ENCODE data around the gene PACSIN3. TPM values are rescaled to one million over a fixed set of nuclear protein-coding genes. Genes with fewer than 3 reads are reported as not detected.

Gene PACSIN3
- total RNA-seq, 1 experiment from 2014 or later: 63.1 TPM

DNA sequence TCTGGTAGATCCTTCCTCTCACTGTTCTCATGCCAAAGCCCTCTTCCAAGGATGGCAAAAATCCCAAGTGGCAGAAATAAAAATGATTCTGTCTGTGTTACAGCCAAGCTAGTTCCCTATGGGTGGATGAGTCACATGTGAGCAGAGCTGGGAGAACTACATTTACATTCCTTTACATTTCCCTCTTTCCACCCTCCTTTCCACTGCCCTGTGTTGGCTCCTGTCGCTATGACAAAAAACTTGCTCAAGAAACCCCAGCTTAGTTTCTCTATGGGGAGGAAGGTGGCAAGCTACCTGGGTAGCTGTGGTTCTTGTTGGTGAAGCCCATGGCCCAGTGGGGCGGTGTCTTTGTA is 18.4 kb upstream of the PACSIN3 start:
- Histone ChIP-seq H3K9ac (ENCODE audit: low read length) (no peak overlapping the region), H4K20me1 (ENCODE audit: insufficient read depth) (no peaks in the 10 kb centered on the region), H2AFZ (ENCODE audit: low read depth, low read length, poor library complexity, severe bottlenecking) (no peak overlapping the region), H3K4me3 (replicated peaks in 1 of 2; ENCODE audit: low read depth in 1 of 2, low read length in 2 of 2) (no peak overlapping the region), H3K36me3 (ENCODE audit: control insufficient read depth in 1 of 2, insufficient read depth in 2 of 2, low read length in 2 of 2) (no peaks in the 10 kb centered on the region), H3K9me2 (ENCODE audit: insufficient read depth) (no peaks in the 10 kb centered on the region), H3K27me3 (ENCODE audit: insufficient read depth, low read length) (no peaks in the 10 kb centered on the region), H3K79me2 (ENCODE audit: insufficient read depth, low read length) (no peaks in the 10 kb centered on the region), H3K4me2 (ENCODE audit: low read length) (no peak overlapping the region), H3K9me3 (ENCODE audit: control insufficient read depth in 1 of 2, insufficient read depth in 1 of 2, low read depth in 1 of 2, low read length in 2 of 2) (no peaks in the 10 kb centered on the region), H3K4me1 (ENCODE audit: control insufficient read depth in 1 of 2, insufficient read depth in 2 of 2, low read length in 2 of 2) (peaks cover 0 to 7% of the 10 kb centered on the region in 2 experiments; a peak in 2 of 4 replicates), H3K27ac (ENCODE audit: low read depth, low read length) (no peak overlapping the region)
- CTCF ChIA-PET: no interaction called here
- ATAC-seq (no peak), DNase-seq (ENCODE audit: low read depth, low spot score) (no peak)
- BruUV-seq (replicated peaks): no TSS peak
- TF ChIP-seq CEBPB (IDR thresholded peaks at IDR 0.05; ENCODE audit: low read depth) (no peak), TCF7L2 (IDR thresholded peaks at IDR 0.05; ENCODE audit: borderline replicate concordance, extremely low read depth, insufficient read depth, insufficient read length) (no peak), FOSL1 (IDR thresholded peaks at IDR 0.05; ENCODE audit: low read depth) (no peak)
- RAD21 ChIA-PET (ENCODE audit: low non-redundant PET in 1 of 2, low total read pairs in 2 of 2, uncharacterized antibody in 2 of 2, unreplicated experiment in 2 of 2): no interaction called here
- intact Hi-C loops (cut with micrococcal nuclease): no loop called here
- POLR2A ChIA-PET: interaction anchor here (0.7 to 1.2 kb wide), 2 partner anchors 10 to 42 kb away, joined by 3 to 7 read pairs; partner anchors contain the start of gene DDB2

GRCh38 chr11:47202576-47202975 is 16.3 kb upstream of the PACSIN3 start:
- ChIA-PET RAD21 (ENCODE audit: low non-redundant PET in 1 of 2, low total read pairs in 2 of 2, uncharacterized antibody in 2 of 2, unreplicated experiment in 2 of 2) (no interaction called here), CTCF (no interaction called here)
- BruUV-seq (replicated peaks): no TSS peak

More at GRCh38 chr11:47202576-47202975, 16.3 kb upstream of the PACSIN3 start:
- Histone ChIP-seq H3K9me3 (ENCODE audit: control insufficient read depth in 1 of 2, insufficient read depth in 1 of 2, low read depth in 1 of 2, low read length in 2 of 2) (no peaks in the 10 kb centered on the region), H3K9me2 (ENCODE audit: insufficient read depth) (no peaks in the 10 kb centered on the region), H3K4me3 (replicated peaks in 1 of 2; ENCODE audit: low read depth in 1 of 2, low read length in 2 of 2) (no peak overlapping the region), H4K20me1 (ENCODE audit: insufficient read depth) (no peaks in the 10 kb centered on the region), H3K27ac (ENCODE audit: low read depth, low read length) (no peak overlapping the region), H3K36me3 (ENCODE audit: control insufficient read depth in 1 of 2, insufficient read depth in 2 of 2, low read length in 2 of 2) (no peaks in the 10 kb centered on the region), H3K4me1 (ENCODE audit: control insufficient read depth in 1 of 2, insufficient read depth in 2 of 2, low read length in 2 of 2) (peaks cover 0 to 6% of the 10 kb centered on the region in 2 experiments; a peak in 2 of 4 replicates), H3K27me3 (ENCODE audit: insufficient read depth, low read length) (no peaks in the 10 kb centered on the region), H2AFZ (ENCODE audit: low read depth, low read length, poor library complexity, severe bottlenecking) (no peak overlapping the region), H3K79me2 (ENCODE audit: insufficient read depth, low read length) (no peaks in the 10 kb centered on the region), H3K9ac (ENCODE audit: low read length) (no peak overlapping the region), H3K4me2 (ENCODE audit: low read length) (no peak overlapping the region)
- TF ChIP-seq ZFX (IDR thresholded peaks at IDR 0.05) (no peak), CEBPB (IDR thresholded peaks at IDR 0.05; ENCODE audit: low read depth) (no peak), EZH2 (IDR thresholded peaks at IDR 0.05) (no peak), TCF7L2 (IDR thresholded peaks at IDR 0.05; ENCODE audit: borderline replicate concordance, extremely low read depth, insufficient read depth, insufficient read length) (no peak), EZH2phosphoT487 (IDR thresholded peaks at IDR 0.05; ENCODE audit: borderline replicate concordance) (no peak), SP1 (IDR thresholded peaks at IDR 0.05; ENCODE audit: low read depth) (no peak), ZNF274 (IDR thresholded peaks at IDR 0.05; ENCODE audit: low read depth, low read length) (no peak), RAD21 (IDR thresholded peaks at IDR 0.05; ENCODE audit: low read depth) (no peak), POLR2AphosphoS5 (IDR thresholded peaks at IDR 0.05; ENCODE audit: low read depth, low read length) (no peak), JUND (IDR thresholded peaks at IDR 0.05) (no peak), CBX3 (IDR thresholded peaks at IDR 0.05; ENCODE audit: low read depth) (no peak), SRF (IDR thresholded peaks at IDR 0.05; ENCODE audit: low read depth) (no peak), ELF1 (IDR thresholded peaks at IDR 0.05; ENCODE audit: borderline replicate concordance, low read depth) (no peak)
- TF ChIP-seq, protein P1, sequence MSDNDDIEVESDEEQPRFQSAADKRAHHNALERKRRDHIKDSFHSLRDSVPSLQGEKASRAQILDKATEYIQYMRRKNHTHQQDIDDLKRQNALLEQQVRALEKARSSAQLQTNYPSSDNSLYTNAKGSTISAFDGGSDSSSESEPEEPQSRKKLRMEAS (IDR thresholded peaks at IDR 0.05): no peak
- TF ChIP-seq, protein P2, sequence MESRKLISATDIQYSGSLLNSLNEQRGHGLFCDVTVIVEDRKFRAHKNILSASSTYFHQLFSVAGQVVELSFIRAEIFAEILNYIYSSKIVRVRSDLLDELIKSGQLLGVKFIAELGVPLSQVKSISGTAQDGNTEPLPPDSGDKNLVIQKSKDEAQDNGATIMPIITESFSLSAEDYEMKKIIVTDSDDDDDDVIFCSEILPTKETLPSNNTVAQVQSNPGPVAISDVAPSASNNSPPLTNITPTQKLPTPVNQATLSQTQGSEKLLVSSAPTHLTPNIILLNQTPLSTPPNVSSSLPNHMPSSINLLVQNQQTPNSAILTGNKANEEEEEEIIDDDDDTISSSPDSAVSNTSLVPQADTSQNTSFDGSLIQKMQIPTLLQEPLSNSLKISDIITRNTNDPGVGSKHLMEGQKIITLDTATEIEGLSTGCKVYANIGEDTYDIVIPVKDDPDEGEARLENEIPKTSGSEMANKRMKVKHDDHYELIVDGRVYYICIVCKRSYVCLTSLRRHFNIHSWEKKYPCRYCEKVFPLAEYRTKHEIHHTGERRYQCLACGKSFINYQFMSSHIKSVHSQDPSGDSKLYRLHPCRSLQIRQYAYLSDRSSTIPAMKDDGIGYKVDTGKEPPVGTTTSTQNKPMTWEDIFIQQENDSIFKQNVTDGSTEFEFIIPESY (IDR thresholded peaks at IDR 0.05; ENCODE audit: extremely low read depth, insufficient replicate concordance, low read length): no peak
- POLR2A ChIA-PET: no interaction called here
- no peak for DNase-seq (ENCODE audit: low read depth, low spot score)
- intact Hi-C loops (cut with micrococcal nuclease): no loop called here
- ATAC-seq: no peak

Measured in HCT116 (cell line).